ENCODE data around the gene PHLDB3. TPM values are rescaled to one million over a fixed set of nuclear protein-coding genes. Genes with fewer than 3 reads are reported as not detected.

The PHLDB3 gene
- polyA plus RNA-seq, 1 experiment, result 4.2 TPM

- no peak overlapping the region for H3K4me3 ChIP-seq (ENCODE audit: low read depth, low read length)
- H3K9me3 ChIP-seq (ENCODE audit: control insufficient read depth, insufficient read depth, low read length), result no peaks in the 10 kb centered on the region
- POLR2A ChIA-PET, result interaction anchor here (0.7 kb wide), 1 partner anchor 82 kb away, joined by 4 read pairs; no protein-coding TSS in a partner anchor
- H3K27ac ChIP-seq (ENCODE audit: low read depth, low read length), result no peak overlapping the region
- no peak for DNase-seq (ENCODE audit: low read depth, low spot score)
- TF ChIP-seq CTCF (IDR thresholded peaks at IDR 0.05; ENCODE audit: low read depth, low read length), result no peak
- CTCF ChIA-PET, result interaction anchor here (3.2 kb wide), 1 partner anchor 11 kb away, joined by 21 read pairs; no protein-coding TSS in a partner anchor
- H3K27me3 ChIP-seq (ENCODE audit: control insufficient read depth, insufficient read depth, low read length), result no peaks in the 10 kb centered on the region
These were observed 39.5 kb upstream of the PHLDB3 start for GRCh38 chr19:43544077-43544476.

GRCh38 chr19:43541920-43542650 is 37.5 kb upstream of the PHLDB3 start:
- TF ChIP-seq CTCF (IDR thresholded peaks at IDR 0.05; ENCODE audit: low read depth, low read length), result no peak
- Histone ChIP-seq H3K4me3 (ENCODE audit: low read depth, low read length) (no peak overlapping the region), H3K9me3 (ENCODE audit: control insufficient read depth, insufficient read depth, low read length) (no peaks in the 10 kb centered on the region), H3K27me3 (ENCODE audit: control insufficient read depth, insufficient read depth, low read length) (no peaks in the 10 kb centered on the region), H3K27ac (ENCODE audit: low read depth, low read length) (no peak overlapping the region)
- CTCF ChIA-PET, result no interaction called here
- DNase-seq (ENCODE audit: low read depth, low spot score), result no peak
- POLR2A ChIA-PET, result no interaction called here

GRCh38 chr19:43540381-43540780 is 35.8 kb upstream of the PHLDB3 start:
- DNase-seq (ENCODE audit: low read depth, low spot score), result no peak
- Histone ChIP-seq H3K4me3 (ENCODE audit: low read depth, low read length) (no peak overlapping the region), H3K27me3 (ENCODE audit: control insufficient read depth, insufficient read depth, low read length) (no peaks in the 10 kb centered on the region), H3K9me3 (ENCODE audit: control insufficient read depth, insufficient read depth, low read length) (no peaks in the 10 kb centered on the region), H3K27ac (ENCODE audit: low read depth, low read length) (no peak overlapping the region)
- ChIA-PET POLR2A (no interaction called here), CTCF (interaction anchor here (1.4 kb wide), 1 partner anchor 245 kb away, joined by 3 read pairs; no protein-coding TSS in a partner anchor)
- TF ChIP-seq CTCF (IDR thresholded peaks at IDR 0.05; ENCODE audit: low read depth, low read length), result no peak

- H3K27ac ChIP-seq (ENCODE audit: low read depth, low read length), result no peak overlapping the region
- no peaks in the 10 kb centered on the region for H3K9me3 ChIP-seq (ENCODE audit: control insufficient read depth, insufficient read depth, low read length)
- DNase-seq (ENCODE audit: low read depth, low spot score), result no peak
- no peak for TF ChIP-seq CTCF (IDR thresholded peaks at IDR 0.05; ENCODE audit: low read depth, low read length)
- no peak overlapping the region for H3K4me3 ChIP-seq (ENCODE audit: low read depth, low read length)
- ChIA-PET POLR2A (no interaction called here), CTCF (interaction anchor here (1.4 to 5.1 kb wide), 2 partner anchors 16 to 246 kb away, joined by 3 to 58 read pairs; no protein-coding TSS in a partner anchor)
- no peaks in the 10 kb centered on the region for H3K27me3 ChIP-seq (ENCODE audit: control insufficient read depth, insufficient read depth, low read length)
These were observed 34.4 kb upstream of the PHLDB3 start for GRCh38 chr19:43538922-43539321.
